Caco-2 (cell line): ENCODE measurements around the gene PSMA6. TPM values are rescaled to one million over a fixed set of nuclear protein-coding genes. Genes with fewer than 3 reads are reported as not detected.
"Not testable (repeated sequence)": the region's sequence is repeated elsewhere in the genome, so short reads cannot be mapped to it uniquely, and the experiment has no call there.

Experiments used
- BruUV-seq: library from RNA; stranded (reverse); fragments of 400-500 nt; replicated peaks from 2 replicates; lab custom pipeline; 2021; lab: Mats Ljungman, UMichigan
- CTCF ChIA-PET: fragments of 300-600 bp; sonication (Branson Sonifier 250); formaldehyde crosslinking; loops from one replicate; lab custom pipeline; 2022; ENCODE audit warnings: antibody characterized with exemption; lab: Charles Lee
- POLR2A ChIA-PET: fragments of 300-600 bp; sonication (Branson Sonifier 250); formaldehyde crosslinking; loops from one replicate; lab custom pipeline; 2022; ENCODE audit warnings: antibody characterized with exemption; lab: Charles Lee
- DNase-seq, 2 experiments: peaks; one replicate each; pipeline versions ENCODE4 v3.0.0 to v3.0.0-alpha.2; 2020 to 2022
- H3K27me3 ChIP-seq: replicated peaks from 2 replicates; pipeline ENCODE4 v1.6.0; 2011; ENCODE audit warnings: low read length; ENCODE audit not compliant: control insufficient read depth, insufficient read depth
- H3K36me3 ChIP-seq: 2 replicates; pipeline ENCODE4 v1.5.1; 2011; ENCODE audit warnings: low read length; ENCODE audit not compliant: control insufficient read depth, insufficient read depth
- H3K4me1 ChIP-seq: fragments of 250-450 bp; sonication (Bioruptor Pico); 2 replicates; pipeline ENCODE4 v1.5.1; 2020; ENCODE audit warnings: mild to moderate bottlenecking
- H3K4me3 ChIP-seq: 2 replicates; pipeline ENCODE4 v1.5.1; 2011; ENCODE audit warnings: low read depth, mild to moderate bottlenecking, control low read depth, low read length
- H3K9me3 ChIP-seq: fragments of 250-450 bp; sonication (Bioruptor Pico); 2 replicates; pipeline ENCODE4 v1.5.1; 2020; ENCODE audit warnings: mild to moderate bottlenecking, moderate library complexity
- H3K27ac Mint-ChIP-seq: one replicate; pipeline ENCODE4 v1.8.0; 2022; ENCODE audit warnings: mixed read lengths; ENCODE audit not compliant: unreplicated experiment
- H3K27me3 Mint-ChIP-seq: one replicate; pipeline ENCODE4 v1.8.0; 2022; ENCODE audit warnings: mixed read lengths; ENCODE audit not compliant: insufficient read depth, unreplicated experiment
- H3K36me3 Mint-ChIP-seq: one replicate; pipeline ENCODE4 v1.8.0; 2022; ENCODE audit warnings: mild to moderate bottlenecking, mixed read lengths; ENCODE audit not compliant: insufficient read depth, unreplicated experiment
- H3K4me1 Mint-ChIP-seq: one replicate; pipeline ENCODE4 v1.8.0; 2022; ENCODE audit warnings: low read depth, mixed read lengths; ENCODE audit not compliant: unreplicated experiment
- H3K4me3 Mint-ChIP-seq: one replicate; pipeline ENCODE4 v1.8.0; 2022; ENCODE audit warnings: mild to moderate bottlenecking, moderate library complexity, mixed read lengths; ENCODE audit not compliant: unreplicated experiment
- H3K9me3 Mint-ChIP-seq: one replicate; pipeline ENCODE4 v1.8.0; 2022; ENCODE audit warnings: mixed read lengths; ENCODE audit not compliant: unreplicated experiment
- intact Hi-C: fragments of 100-400 bp; cut with micrococcal nuclease; formaldehyde crosslinking; loops from one replicate; pipeline ENCODE4 v1.10.0; 2022; ENCODE audit not compliant: unreplicated experiment
- total RNA-seq: library from RNA; stranded (reverse); gene quantifications from 2 replicates; pipeline ENCODE4 v1.2.3, GENCODE V29; 2022
- TF ChIP-seq, protein P1 (sequence below), 2 experiments: fragments of 200-600 bp in 1 of 2; IDR thresholded peaks; 1 replicate in 1 of 2; 2 replicates in 1 of 2; pipeline versions ENCODE4 v1.5.1 to v1.8.0; 2011 to 2022; ENCODE audit warnings: antibody characterized with exemption in 1 of 2, control low read depth in 1 of 2, inconsistent platforms in 1 of 2, low read depth in 1 of 2, low read length in 1 of 2, mild to moderate bottlenecking in 1 of 2, moderate library complexity in 1 of 2; ENCODE audit not compliant: insufficient read depth in 1 of 2, severe bottlenecking in 1 of 2, unreplicated experiment in 1 of 2

Gene PSMA6
- total RNA-seq, 1 experiment from 2014 or later = 247 TPM

DNA sequence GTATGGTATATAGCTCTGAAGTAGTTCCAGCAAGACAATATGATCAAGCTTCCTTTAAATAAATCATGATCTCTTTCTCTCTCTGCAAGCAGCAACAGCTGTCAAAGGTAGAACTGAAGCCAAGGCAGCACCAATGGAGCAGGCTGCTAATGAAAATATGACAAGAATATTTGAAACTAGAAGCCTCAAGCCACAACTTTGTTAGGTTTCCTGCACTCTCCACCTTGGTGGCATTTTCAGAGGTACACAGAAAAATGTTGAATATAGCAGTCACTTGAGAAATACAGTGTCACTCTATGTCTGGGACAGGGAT lies 43.8 kb upstream of the PSMA6 start:
- Histone ChIP-seq H3K4me1 (no peaks in the 10 kb centered on the region), H3K9me3 (no peaks in the 10 kb centered on the region), H3K27me3 (no peaks in the 10 kb centered on the region), H3K36me3 (no peaks in the 10 kb centered on the region), H3K4me3 (no peak overlapping the region)
- TF ChIP-seq, protein P1, sequence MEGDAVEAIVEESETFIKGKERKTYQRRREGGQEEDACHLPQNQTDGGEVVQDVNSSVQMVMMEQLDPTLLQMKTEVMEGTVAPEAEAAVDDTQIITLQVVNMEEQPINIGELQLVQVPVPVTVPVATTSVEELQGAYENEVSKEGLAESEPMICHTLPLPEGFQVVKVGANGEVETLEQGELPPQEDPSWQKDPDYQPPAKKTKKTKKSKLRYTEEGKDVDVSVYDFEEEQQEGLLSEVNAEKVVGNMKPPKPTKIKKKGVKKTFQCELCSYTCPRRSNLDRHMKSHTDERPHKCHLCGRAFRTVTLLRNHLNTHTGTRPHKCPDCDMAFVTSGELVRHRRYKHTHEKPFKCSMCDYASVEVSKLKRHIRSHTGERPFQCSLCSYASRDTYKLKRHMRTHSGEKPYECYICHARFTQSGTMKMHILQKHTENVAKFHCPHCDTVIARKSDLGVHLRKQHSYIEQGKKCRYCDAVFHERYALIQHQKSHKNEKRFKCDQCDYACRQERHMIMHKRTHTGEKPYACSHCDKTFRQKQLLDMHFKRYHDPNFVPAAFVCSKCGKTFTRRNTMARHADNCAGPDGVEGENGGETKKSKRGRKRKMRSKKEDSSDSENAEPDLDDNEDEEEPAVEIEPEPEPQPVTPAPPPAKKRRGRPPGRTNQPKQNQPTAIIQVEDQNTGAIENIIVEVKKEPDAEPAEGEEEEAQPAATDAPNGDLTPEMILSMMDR (IDR thresholded peaks at IDR 0.05; ENCODE audit: insufficient read depth in 1 of 2, low read depth in 1 of 2, low read length in 1 of 2, severe bottlenecking in 1 of 2, unreplicated experiment in 1 of 2) = no peak
- Mint-ChIP-seq H3K4me3 (no peak overlapping the region), H3K36me3 (peaks cover 8% of the 10 kb centered on the region), H3K27me3 (no peaks in the 10 kb centered on the region), H3K4me1 (no peaks in the 10 kb centered on the region), H3K27ac (no peak overlapping the region), H3K9me3 (no peaks in the 10 kb centered on the region)
- ChIA-PET CTCF (no interaction called here), POLR2A (no interaction called here)
- no peak for DNase-seq
- no TSS peak for BruUV-seq
- intact Hi-C loops = no loop called here

DNA sequence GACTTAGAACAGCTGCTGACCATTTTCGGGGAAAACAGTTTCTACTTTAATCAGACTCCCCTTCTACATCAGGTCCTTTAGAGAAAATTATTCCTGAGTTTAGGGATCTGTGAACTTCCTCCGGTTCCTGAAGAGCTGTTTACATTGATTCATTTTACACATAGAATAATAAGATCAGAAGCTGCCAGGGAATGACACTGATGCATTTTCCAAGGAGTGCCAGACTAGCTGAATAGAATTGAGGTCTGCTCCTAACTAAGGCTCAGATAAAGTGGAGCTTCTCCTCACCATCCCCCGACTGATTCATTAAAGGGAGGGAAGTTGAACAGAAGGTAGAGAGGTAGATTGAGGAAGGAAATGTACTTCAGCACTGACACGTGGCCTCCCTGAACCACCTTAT lies 41.9 kb upstream of the PSMA6 start:
- no peak overlapping the region for H3K27ac Mint-ChIP-seq
- CTCF ChIA-PET = no interaction called here
- H3K9me3 Mint-ChIP-seq = no peaks in the 10 kb centered on the region
- TF ChIP-seq, protein P1 (IDR thresholded peaks at IDR 0.05; ENCODE audit: insufficient read depth in 1 of 2, low read depth in 1 of 2, low read length in 1 of 2, severe bottlenecking in 1 of 2, unreplicated experiment in 1 of 2) = no peak
- intact Hi-C loops = no loop called here
- no peaks in the 10 kb centered on the region for H3K9me3 ChIP-seq
- peaks cover 14% of the 10 kb centered on the region for H3K36me3 Mint-ChIP-seq
- no peaks in the 10 kb centered on the region for H3K27me3 ChIP-seq
- no peak for DNase-seq
- H3K4me1 Mint-ChIP-seq = no peaks in the 10 kb centered on the region
- no peak overlapping the region for H3K4me3 Mint-ChIP-seq
- no peaks in the 10 kb centered on the region for H3K36me3 ChIP-seq
- POLR2A ChIA-PET = no interaction called here
- no TSS peak for BruUV-seq
- no peaks in the 10 kb centered on the region for H3K27me3 Mint-ChIP-seq
- no peaks in the 10 kb centered on the region for H3K4me1 ChIP-seq
- H3K4me3 ChIP-seq = no peak overlapping the region

DNA sequence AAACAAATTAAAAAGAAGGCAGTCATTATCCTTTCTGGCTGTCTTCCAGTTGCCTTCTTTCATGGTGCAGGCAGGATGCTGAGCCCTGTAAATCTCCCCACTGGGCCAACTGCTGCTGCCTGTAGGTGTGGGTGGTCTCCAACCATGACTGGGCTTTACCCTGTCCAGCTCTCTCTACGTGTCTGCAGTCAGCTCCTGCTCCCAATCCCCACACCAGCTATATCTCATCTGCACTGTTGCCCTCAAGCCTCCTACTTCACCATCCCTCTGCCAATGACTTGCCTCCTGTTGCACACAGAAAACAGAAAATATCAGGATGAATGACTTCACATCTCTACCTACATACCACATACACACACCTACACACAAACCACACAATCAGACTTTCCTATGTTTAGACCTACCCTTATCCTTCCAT lies 39.7 kb upstream of the PSMA6 start:
- TF ChIP-seq, protein P1 (IDR thresholded peaks at IDR 0.05; ENCODE audit: insufficient read depth in 1 of 2, low read depth in 1 of 2, low read length in 1 of 2, severe bottlenecking in 1 of 2, unreplicated experiment in 1 of 2) = no peak
- Histone ChIP-seq H3K36me3 (no peaks in the 10 kb centered on the region), H3K27me3 (no peaks in the 10 kb centered on the region), H3K9me3 (no peaks in the 10 kb centered on the region), H3K4me1 (no peaks in the 10 kb centered on the region), H3K4me3 (no peak overlapping the region)
- H3K4me3 Mint-ChIP-seq = no peak overlapping the region
- H3K36me3 Mint-ChIP-seq = peaks cover 14% of the 10 kb centered on the region
- no peaks in the 10 kb centered on the region for H3K4me1 Mint-ChIP-seq
- ChIA-PET CTCF (no interaction called here), POLR2A (no interaction called here)
- no TSS peak for BruUV-seq
- H3K9me3 Mint-ChIP-seq = no peaks in the 10 kb centered on the region
- no peak for DNase-seq
- no peaks in the 10 kb centered on the region for H3K27me3 Mint-ChIP-seq
- no peak overlapping the region for H3K27ac Mint-ChIP-seq
- intact Hi-C loops = no loop called here

DNA sequence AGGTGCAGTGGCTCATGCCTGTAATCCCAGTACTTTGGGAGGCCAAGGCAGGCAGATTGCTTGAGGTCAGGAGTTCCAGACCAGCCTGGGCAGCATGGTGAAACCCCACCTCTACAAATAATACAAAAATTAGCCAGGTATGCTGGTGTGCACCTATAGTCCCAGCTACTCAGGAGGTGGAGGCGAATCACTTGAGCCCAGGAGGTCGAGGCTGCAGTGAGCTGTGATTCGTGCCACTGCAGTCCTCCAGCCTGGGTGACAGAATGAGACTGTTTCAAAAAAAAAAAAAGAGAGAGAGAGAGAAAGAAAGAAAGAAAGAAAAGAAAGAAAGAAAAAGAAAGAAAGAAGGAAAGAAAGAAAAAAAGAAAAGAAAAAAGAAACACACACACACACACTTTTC lies 39.1 kb upstream of the PSMA6 start:
- CTCF ChIA-PET = interaction anchor here (0.7 kb wide), 1 partner anchor 38 kb away, joined by 3 read pairs; no protein-coding TSS in a partner anchor
- H3K4me1 Mint-ChIP-seq, H3K36me3 ChIP-seq, H3K9me3 Mint-ChIP-seq, BruUV-seq, POLR2A ChIA-PET, H3K4me3 Mint-ChIP-seq, H3K4me1 ChIP-seq, H3K4me3 ChIP-seq, DNase-seq, H3K9me3 ChIP-seq, H3K27me3 Mint-ChIP-seq, H3K27me3 ChIP-seq, intact Hi-C loops, H3K27ac Mint-ChIP-seq: not testable (repeated sequence)
- H3K36me3 Mint-ChIP-seq = peaks cover 14% of the 10 kb centered on the region

DNA sequence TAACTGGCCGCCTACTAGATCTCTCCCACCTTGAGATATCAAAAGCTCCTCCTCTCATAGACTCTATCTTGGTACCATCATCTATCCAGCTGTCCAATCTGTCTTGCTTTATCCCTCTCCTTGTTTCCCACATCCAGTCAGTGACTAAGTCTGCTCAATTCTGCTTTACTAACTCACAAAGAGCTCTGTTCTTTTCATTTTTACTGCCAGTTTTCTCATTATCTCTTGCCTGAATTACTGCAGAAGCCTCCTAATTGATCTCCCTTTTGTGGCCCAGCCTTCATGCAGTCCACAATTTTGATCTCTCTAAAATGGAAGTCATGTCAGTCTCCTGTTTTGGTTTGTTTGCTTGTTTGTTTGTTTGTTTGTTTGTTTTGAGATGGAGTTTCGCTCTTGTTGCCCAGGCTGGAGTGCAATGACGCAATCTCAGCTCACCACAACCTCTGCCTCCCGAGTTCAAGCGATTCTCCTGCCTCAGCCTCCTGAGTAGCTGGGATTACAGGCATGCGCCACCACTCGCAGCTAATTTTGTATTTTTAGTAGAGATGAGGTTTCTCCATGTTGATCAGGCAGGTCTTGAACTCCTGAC lies 38.1 kb upstream of the PSMA6 start:
- H3K4me3 Mint-ChIP-seq, H3K4me3 ChIP-seq, DNase-seq, H3K9me3 Mint-ChIP-seq, BruUV-seq, CTCF ChIA-PET, H3K27me3 Mint-ChIP-seq, H3K27me3 ChIP-seq, H3K4me1 ChIP-seq, POLR2A ChIA-PET, H3K9me3 ChIP-seq, H3K27ac Mint-ChIP-seq, intact Hi-C loops, H3K36me3 ChIP-seq, H3K4me1 Mint-ChIP-seq: not testable (repeated sequence)
- H3K36me3 Mint-ChIP-seq = peaks cover 14% of the 10 kb centered on the region
